Nucleus accumbens (tissue), 56 donors: ENCODE data around the gene ONECUT3.
A peak's percentile ranks its signal among the peaks of the same experiment; 100 is the strongest.

Experiments used
- DNase-seq, 56 donors: peaks; one replicate each; lab custom pipeline; 2025; lab: John Stamatoyannopoulos, UW

ONECUT3 gene

GRCh38 chr19:1765904-1766799 is 12.8 kb downstream of the ONECUT3 start:
- no peak for DNase-seq

- DNase-seq, result no peak
Observed at GRCh38 chr19:1766800-1767352, 13.6 kb downstream of the ONECUT3 start.

GRCh38 chr19:1767464-1767933 is 14.2 kb downstream of the ONECUT3 start:
- peak in 22 of 56 donors; percentile 0 to 52 (median 10) for DNase-seq

GRCh38 chr19:1768248-1768647 is 14.9 kb downstream of the ONECUT3 start:
- DNase-seq, result no peak

GRCh38 chr19:1768918-1769644 is 15.8 kb downstream of the ONECUT3 start:
- no peak for DNase-seq

- no peak for DNase-seq
Observed at GRCh38 chr19:1769645-1769985, 16.3 kb downstream of the ONECUT3 start.

GRCh38 chr19:1770866-1771576 is 17.7 kb downstream of the ONECUT3 start:
- DNase-seq, result no peak

- DNase-seq, result no peak
Observed at GRCh38 chr19:1773184-1773583, 19.9 kb downstream of the ONECUT3 start.

GRCh38 chr19:1774989-1775772 is 21.9 kb downstream of the ONECUT3 start:
- DNase-seq, result no peak

- no peak for DNase-seq
Observed at GRCh38 chr19:1775951-1776605, 22.8 kb downstream of the ONECUT3 start.

GRCh38 chr19:1776606-1777147 is 23.4 kb downstream of the ONECUT3 start:
- DNase-seq, result no peak

- DNase-seq, result no peak
Observed at GRCh38 chr19:1777149-1777548, 23.8 kb downstream of the ONECUT3 start.

- no peak for DNase-seq
Observed at GRCh38 chr19:1779574-1779973, 26.3 kb downstream of the ONECUT3 start.

GRCh38 chr19:1780272-1780958 is 27.1 kb downstream of the ONECUT3 start:
- no peak for DNase-seq

GRCh38 chr19:1782521-1782920 is 29.2 kb downstream of the ONECUT3 start:
- DNase-seq, result no peak

GRCh38 chr19:1783354-1783753 is 30.0 kb downstream of the ONECUT3 start:
- DNase-seq, result no peak

- DNase-seq, result no peak
Observed at GRCh38 chr19:1783874-1784273, 30.6 kb downstream of the ONECUT3 start.

GRCh38 chr19:1785310-1785709 is 32.0 kb downstream of the ONECUT3 start:
- no peak for DNase-seq

- DNase-seq, result no peak
Observed at GRCh38 chr19:1786668-1787067, 33.4 kb downstream of the ONECUT3 start.
